ENCODE measurements around the gene SPPL3.

DNA sequence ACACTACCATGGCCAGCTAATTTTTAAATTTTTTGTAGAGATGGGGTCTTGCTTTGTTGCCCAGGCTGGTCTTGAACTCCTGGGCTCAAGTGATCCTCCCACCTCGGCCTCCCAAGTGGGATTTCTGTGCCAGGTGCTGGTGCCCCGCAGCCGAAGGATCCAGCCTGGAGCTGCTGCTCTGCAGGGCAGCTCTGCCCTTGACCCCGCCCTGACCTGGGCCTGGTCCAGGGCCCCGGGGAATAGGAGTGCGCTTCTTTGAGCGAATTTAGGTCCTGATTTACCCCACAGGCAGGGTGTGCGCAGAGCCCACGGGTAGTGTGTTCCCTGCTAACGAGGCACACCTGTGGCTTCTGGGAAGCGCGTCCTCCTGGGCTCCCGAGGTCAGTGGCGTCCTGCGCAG lies 163.3 kb downstream of the SPPL3 start:
- TF ChIP-seq GABPA (IDR thresholded peaks at IDR 0.05; ENCODE audit: low read depth) = no peak
- TF ChIP-seq CTCF (IDR thresholded peaks at IDR 0.05; ENCODE audit: insufficient read depth, low read length) = no peak
- TF ChIP-seq, protein P1, sequence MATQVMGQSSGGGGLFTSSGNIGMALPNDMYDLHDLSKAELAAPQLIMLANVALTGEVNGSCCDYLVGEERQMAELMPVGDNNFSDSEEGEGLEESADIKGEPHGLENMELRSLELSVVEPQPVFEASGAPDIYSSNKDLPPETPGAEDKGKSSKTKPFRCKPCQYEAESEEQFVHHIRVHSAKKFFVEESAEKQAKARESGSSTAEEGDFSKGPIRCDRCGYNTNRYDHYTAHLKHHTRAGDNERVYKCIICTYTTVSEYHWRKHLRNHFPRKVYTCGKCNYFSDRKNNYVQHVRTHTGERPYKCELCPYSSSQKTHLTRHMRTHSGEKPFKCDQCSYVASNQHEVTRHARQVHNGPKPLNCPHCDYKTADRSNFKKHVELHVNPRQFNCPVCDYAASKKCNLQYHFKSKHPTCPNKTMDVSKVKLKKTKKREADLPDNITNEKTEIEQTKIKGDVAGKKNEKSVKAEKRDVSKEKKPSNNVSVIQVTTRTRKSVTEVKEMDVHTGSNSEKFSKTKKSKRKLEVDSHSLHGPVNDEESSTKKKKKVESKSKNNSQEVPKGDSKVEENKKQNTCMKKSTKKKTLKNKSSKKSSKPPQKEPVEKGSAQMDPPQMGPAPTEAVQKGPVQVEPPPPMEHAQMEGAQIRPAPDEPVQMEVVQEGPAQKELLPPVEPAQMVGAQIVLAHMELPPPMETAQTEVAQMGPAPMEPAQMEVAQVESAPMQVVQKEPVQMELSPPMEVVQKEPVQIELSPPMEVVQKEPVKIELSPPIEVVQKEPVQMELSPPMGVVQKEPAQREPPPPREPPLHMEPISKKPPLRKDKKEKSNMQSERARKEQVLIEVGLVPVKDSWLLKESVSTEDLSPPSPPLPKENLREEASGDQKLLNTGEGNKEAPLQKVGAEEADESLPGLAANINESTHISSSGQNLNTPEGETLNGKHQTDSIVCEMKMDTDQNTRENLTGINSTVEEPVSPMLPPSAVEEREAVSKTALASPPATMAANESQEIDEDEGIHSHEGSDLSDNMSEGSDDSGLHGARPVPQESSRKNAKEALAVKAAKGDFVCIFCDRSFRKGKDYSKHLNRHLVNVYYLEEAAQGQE (IDR thresholded peaks at IDR 0.05; ENCODE audit: insufficient replicate concordance, low read depth) = no peak
- no peak for TF ChIP-seq POLR2AphosphoS5 (IDR thresholded peaks at IDR 0.05; ENCODE audit: low read depth)
- no peak for TF ChIP-seq SPI1 (IDR thresholded peaks at IDR 0.05; ENCODE audit: borderline replicate concordance, low read depth)

All from HL-60 (cell line).